GM12891 (cell line): ENCODE results near the gene DUSP10.

Source experiments
- PAX5 ChIP-seq: IDR thresholded peaks from 2 replicates; pipeline ENCODE4 v1.6.1; 2011; ENCODE audit warnings: low read length, moderate library complexity, mild to moderate bottlenecking; ENCODE audit not compliant: insufficient read depth, severe bottlenecking
- POLR2A ChIP-seq: IDR thresholded peaks from 2 replicates; pipeline ENCODE4 v1.6.1; 2011; ENCODE audit warnings: low read depth, low read length, control low read depth
- POLR2AphosphoS5 ChIP-seq: IDR thresholded peaks from 2 replicates; pipeline ENCODE4 v1.6.1; 2011; ENCODE audit warnings: low read depth, low read length, control low read depth
- POU2F2 ChIP-seq: IDR thresholded peaks from 2 replicates; pipeline ENCODE4 v1.6.1; 2011; ENCODE audit warnings: low read depth, mild to moderate bottlenecking, control low read depth, low read length, moderate library complexity
- SPI1 ChIP-seq: IDR thresholded peaks from 2 replicates; pipeline ENCODE4 v1.6.1; 2011; ENCODE audit warnings: low read depth, low read length, control low read depth
- TAF1 ChIP-seq: IDR thresholded peaks from 2 replicates; pipeline ENCODE4 v1.6.1; 2011; ENCODE audit warnings: low read depth, low read length, control low read depth

GRCh38 chr1:221696027-221696426 is 45.9 kb downstream of the DUSP10 start:
- TF ChIP-seq TAF1 (no peak), POLR2A (no peak), POLR2AphosphoS5 (no peak), PAX5 (no peak), POU2F2 (no peak), SPI1 (no peak)
